Stimulated activated CD4-positive, alpha-beta T cell treated with anti-CD3 and anti-CD28 coated beads, Interleukin-15, amount 100 ng/mL, for 1 hour (primary cell): ENCODE measurements around the gene CHST4.
"Not testable (repeated sequence)": the region's sequence is repeated elsewhere in the genome, so short reads cannot be mapped to it uniquely, and the experiment has no call there.

ENCODE experiments used
- DNase-seq, 2 donors: peaks; one replicate each; pipeline ENCODE4 v3.0.0-alpha.2; 2020; ENCODE audit warnings: low read depth in 1 of 2, low spot score in 1 of 2

The CHST4 gene

DNA sequence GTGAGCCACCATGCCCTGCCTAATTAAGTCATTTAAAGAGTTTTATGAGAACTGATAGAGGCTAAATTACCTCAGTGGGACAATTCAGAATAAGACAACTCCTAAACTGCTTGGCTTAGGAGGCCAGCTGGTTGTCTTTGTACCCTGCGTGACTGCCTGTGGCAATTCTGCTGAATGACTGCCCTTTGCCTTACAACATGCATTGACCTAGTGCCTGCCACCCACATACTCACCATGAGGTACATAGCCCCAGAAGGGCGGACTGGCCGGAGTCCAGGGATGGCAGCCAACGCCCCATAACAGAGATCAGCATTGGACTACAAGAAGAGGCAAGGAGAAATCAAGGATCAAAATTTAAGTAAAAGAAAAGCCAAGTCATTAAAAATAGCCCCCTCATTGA is 43.4 kb downstream of the CHST4 start:
- DNase-seq = no peak

DNA sequence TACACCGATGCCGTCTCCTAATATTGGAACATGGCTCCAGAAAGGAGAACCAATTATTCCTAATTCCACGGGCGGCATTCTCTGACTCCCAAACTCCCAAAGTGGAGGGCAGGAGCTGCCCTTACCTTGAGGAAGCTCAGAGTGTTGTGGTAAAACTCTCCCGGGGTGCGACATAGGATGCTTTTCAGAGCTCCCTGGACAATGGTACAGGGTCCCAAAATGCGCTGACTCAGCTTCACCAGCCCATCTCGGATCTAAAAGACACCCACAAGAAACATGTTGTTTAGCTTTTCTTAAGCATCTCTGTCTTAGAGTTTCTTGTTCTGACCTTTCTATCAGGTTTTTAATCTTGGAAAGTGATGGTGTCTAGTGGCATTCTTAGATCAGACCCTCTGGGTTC is 43.9 kb downstream of the CHST4 start:
- no peak for DNase-seq

DNA sequence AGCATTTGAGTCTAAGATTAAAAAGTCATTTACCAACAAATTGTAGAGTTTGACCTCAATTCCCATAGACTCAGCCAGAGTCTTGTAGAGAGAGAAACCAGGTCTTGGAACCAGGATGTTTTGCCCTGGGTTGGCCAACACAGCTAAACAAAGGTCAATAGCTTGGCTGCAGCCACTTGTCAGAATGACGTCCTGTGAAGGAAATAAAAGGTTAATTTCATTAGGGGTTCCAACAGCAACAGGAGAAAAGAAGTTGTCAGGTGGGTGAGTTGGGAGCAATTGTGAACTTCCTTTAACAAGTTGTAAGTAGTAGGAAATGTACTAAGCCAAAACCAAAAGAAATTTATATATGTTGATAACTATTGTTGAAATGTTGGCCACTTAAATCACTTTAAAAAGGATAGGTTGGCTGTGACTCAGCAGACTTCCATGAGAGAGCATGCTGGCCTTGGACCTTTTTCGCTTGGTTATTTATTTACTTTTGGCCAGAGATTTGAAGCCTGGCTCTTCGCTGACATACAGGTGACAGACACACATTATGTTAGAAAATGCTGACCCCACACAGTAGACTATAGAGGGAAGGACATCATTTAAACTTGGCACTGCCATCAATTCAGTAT is 46.4 kb downstream of the CHST4 start:
- no peak for DNase-seq

DNA sequence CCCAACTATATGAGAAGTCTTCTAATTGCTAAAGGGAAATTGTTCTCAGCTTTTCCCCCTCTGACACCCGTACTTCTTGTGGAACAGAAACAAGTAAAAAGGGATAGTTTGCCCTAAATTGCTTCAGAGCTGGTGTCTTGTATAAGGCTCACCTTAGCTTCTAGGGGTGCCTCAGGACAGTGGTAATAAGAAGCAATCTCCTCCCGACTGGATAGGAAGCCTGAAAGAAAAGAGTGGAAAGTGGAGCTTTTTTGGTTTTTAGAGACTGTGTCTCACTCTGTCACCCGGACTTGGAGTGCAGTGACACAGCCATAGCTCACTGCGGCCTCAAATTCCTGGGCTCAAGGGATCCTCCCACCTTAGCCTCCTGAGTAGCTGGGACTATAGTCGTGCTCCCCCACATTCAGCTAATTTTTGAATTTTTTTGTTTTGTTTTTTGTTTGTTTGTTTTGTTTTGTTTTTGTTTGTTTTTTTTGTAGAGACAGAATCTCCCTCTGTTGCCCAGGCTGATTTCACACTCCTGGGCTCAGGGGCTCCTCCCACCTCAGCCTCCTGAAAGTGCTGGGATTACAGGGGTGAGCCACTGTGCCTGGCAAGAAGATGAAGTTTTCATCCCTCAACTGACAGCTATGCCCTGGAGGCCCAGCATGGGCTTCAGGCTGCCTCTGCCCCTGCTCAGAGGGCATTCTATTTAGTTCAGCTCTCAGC is 47.3 kb downstream of the CHST4 start:
- no peak for DNase-seq

DNA sequence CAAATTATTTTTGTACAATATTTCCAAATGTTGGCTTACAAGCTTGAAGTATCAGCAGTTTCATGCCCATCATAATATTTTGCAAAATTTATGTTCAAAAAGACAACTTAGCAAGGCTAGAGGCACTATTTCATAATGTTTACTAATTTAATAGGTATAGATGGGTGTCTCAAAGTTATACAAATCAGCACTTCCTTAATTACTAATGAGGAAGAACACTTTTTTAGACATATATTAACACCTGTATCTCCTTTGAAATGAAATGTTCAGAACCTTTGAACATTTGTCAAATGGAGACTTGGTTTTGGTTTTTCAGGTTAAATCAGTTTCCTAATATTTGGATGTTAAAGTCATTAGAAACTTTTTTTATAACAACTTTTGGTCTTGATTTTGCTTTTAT is 48.5 kb downstream of the CHST4 start:
- no peak for DNase-seq

DNA sequence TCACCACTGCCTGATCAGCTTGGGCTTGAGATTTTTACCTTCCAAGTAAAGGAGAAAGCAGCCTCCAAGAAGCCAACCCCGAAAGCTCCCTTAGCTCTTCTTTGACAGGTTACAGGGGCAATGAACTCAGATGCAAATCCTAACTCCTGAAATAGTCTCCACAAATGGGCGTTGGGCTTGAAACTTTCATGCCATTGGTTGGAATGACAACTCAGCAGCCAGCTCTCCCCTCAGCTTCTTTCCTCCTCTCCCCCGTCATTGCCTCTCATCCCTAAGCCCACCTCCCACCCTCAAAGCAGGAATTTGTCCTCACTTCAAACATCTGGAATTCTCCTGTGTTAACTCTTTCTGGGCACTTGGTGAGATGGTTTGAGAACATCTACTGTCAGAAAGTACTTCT is 50.7 kb downstream of the CHST4 start, which contains the start of gene TAT:
TSS of gene TAT (minus strand) at position 122 of the 400 bp plus-strand sequence. CDS start 677 bp downstream, outside the sequence.
- no peak for DNase-seq

DNA sequence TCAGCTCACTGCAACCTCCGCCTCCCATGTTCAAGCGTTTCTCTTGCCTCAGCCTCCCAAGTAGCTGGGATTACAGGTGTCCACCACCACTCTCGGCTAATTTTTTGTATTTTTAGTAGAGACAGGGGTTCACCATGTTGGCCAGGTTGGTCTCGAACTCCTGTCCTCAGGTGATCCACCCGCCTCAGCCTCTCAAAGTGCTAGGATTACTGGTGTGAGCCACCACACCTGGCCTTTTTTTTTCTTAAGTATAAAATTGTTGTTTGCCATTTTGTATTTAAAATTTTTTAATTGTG is 56.3 kb downstream of the CHST4 start:
- DNase-seq = not testable (repeated sequence)

DNA sequence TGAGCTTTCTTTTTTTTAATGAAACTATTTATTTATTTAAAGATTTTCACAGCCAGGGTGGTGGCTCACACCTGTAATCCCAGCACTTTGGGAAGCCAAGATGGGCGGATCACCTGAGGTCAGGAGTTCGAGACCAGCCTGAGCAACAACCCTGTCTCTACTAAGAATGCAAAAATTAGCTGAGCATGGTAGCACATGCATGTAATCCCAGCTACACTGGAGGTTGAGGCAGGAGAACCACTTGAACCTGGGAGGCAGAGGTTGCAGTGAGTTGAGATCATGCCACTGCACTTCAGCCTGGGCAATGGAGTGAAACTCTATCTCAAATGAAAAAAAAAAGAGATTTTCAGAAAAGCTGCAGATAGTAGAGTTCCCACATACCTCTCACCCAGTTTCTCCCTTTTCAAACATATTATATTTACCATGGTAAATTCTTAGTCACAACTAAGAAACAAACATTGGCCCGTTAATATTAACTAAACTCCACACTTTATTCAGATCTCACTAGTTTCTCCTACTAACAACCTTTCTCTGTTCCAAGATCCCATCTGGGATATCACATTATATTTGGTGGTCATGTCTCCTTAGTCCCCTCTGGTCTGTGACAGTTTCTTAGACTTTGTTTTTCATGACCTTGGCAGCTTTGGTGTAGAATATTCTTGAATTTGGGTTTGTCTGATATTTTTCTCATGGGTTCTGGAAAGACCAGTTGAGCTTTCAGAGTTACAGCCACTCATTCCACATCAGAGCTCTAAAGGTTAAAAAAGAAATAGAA is 58.5 kb downstream of the CHST4 start:
- DNase-seq = no peak

DNA sequence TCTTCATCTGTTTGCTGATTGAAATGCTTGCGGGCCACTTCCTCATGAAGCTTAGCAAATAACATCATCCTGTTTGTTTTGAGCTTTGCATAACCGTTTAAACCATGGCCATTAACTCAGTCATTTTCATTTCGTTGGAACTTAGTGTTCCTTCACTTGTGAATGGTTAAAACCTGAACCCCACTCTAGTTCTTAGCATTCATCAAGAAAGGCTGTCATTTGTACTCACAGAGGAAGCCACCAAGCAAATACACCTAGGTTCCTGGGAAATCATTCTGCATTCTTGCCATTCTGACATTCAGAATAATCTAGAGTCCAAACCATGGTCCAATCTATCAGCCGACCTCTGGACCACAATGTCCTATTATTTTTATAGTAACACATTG is 59.1 kb downstream of the CHST4 start:
- DNase-seq = no peak
